ENCODE data around the gene HSPG2. TPM values are rescaled to one million over a fixed set of nuclear protein-coding genes. Genes with fewer than 3 reads are reported as not detected.

HSPG2 gene
- total and polyA plus RNA-seq, 2 of the 8 experiments (the other 6 are each of a cell fraction or from before 2014, with no cell fraction given) = 17.8 to 111 TPM

DNA sequence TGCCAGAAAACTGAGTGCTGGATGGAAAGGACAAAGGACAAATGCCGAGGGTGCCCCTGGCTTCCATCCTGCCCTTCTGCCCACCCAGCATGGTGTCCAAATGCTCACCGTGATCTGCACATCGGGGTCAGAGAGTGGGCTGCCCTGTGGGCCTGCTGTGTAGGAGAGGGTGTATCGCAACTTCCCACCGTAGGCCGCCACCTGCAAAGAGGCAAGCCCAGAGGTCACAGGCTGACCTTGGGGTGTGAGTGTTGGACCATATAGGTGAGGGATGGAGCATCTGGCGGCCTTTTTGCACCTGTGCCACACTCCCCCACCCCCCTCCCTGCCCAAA lies 71.5 kb downstream of the HSPG2 start (continued):
- TF ChIP-seq EP300 (IDR thresholded peaks at IDR 0.05; ENCODE audit: borderline replicate concordance in 1 of 2, low read depth in 2 of 2, low read length in 2 of 2) = no peak
- no peak for TF ChIP-seq NANOG (IDR thresholded peaks at IDR 0.05; ENCODE audit: insufficient read depth, low read depth, low read length, poor library complexity, severe bottlenecking)
